ENCODE measurements around the gene PRR15L. TPM values are rescaled to one million over a fixed set of nuclear protein-coding genes. Genes with fewer than 3 reads are reported as not detected.
"Not testable (repeated sequence)": the region's sequence is repeated elsewhere in the genome, so short reads cannot be mapped to it uniquely, and the experiment has no call there.

PRR15L gene
- total RNA-seq, 1 donor from 2014 or later, result not detected

DNA sequence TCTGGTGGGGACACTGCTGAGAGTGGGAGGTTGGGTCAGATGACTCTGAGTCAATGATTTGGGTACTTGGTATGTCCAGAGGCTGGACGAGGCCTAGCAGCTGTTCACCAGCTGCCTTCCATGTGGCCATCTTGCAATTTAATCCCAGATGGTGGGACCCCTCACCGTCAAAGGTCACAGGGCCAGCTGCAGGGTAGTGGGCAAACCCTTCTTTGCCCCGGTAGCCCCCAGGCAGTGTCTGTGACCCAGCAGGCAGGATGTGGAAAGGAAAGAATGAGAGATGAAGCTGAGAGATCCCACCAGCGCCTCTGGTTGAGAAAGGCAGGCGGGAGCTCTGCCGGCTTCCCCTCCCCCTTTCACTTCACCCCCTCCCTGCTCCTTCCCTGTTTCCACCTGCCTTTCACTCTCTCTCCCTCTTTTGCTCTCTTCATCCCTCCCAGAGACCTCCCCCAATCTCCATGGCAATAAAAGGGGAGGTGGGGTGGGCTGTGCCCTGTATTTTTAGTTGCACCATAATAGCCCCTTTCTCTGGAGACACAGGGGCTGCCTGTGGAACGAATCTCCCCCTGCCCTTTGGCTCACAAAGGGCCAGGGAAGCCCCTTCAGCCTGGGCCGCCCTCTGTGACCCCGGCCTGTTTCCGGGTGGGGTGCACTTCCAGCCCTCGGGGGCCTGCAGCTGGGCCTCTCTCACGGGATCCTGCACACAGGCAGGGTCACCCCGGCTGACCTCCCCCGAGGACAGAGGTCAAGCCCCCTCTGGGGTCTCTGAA lies 33.5 kb upstream of the PRR15L start:
- intact Hi-C loops (cut with DNase I), result no loop called here
- ATAC-seq (no peak), DNase-seq (ENCODE audit: low spot score) (no peak)

DNA sequence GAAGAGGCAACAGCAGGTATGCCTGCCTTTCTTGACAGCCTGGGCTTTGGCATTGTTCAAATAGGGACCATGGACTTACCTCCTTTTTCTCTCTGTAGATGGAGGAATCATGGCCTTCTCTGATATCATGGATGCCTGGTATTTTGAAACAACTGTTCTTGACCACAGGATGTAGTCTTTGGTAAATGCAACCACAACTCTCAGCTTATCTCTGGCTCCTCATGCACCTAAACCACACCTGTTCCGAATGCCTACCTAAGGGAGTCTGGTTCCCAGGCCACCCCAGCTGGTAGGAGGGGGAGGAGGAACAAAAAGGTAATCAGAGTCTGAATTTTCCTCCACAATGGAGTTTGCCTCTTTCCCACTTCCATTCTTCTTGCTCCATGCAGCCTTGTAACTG lies 32.0 kb upstream of the PRR15L start:
- intact Hi-C loops (cut with DNase I), result no loop called here
- DNase-seq (ENCODE audit: low spot score) (no peak), ATAC-seq (no peak)

DNA sequence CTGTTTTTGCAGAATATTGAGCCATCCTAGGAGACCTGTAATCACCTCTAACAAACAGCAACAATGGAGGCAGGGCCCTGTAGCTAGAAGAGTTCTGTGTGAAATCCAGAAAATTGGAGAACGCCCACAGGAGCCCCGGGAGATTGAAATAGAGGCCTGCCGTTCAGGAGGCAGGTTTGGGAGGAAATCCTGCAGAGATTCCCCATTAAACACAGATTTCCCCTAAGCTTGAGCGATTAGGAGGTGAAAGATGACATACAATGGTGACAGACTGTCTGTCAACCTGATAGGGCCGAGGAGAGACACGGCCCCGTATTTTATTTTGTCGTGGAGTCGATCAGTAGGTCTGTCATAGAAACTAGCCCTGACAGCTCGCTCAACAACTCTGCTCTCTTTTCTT lies 31.5 kb upstream of the PRR15L start:
- intact Hi-C loops (cut with DNase I), result no loop called here
- no peak for ATAC-seq
- DNase-seq (ENCODE audit: low spot score), result no peak

GRCh38 chr17:47988445-47988844 lies 30.8 kb upstream of the PRR15L start:
- intact Hi-C loops (cut with DNase I); DNase-seq (ENCODE audit: low spot score); ATAC-seq: not testable (repeated sequence)

- intact Hi-C loops (cut with DNase I), result no loop called here
- no peak for DNase-seq (ENCODE audit: low spot score)
- peak; percentile 44 for ATAC-seq
Measured at GRCh38 chr17:47987240-47987835, 29.7 kb upstream of the PRR15L start.

GRCh38 chr17:47986520-47986919 lies 28.8 kb upstream of the PRR15L start:
- DNase-seq (ENCODE audit: low spot score) (no peak), ATAC-seq (no peak)
- intact Hi-C loops (cut with DNase I), result no loop called here

GRCh38 chr17:47983492-47984223 lies 26.0 kb upstream of the PRR15L start:
- ATAC-seq, result no peak
- intact Hi-C loops (cut with DNase I), result loop anchor here (5.0 kb wide), 1 partner anchor 34 kb away; no protein-coding TSS in a partner anchor
- DNase-seq (ENCODE audit: low spot score), result no peak

DNA sequence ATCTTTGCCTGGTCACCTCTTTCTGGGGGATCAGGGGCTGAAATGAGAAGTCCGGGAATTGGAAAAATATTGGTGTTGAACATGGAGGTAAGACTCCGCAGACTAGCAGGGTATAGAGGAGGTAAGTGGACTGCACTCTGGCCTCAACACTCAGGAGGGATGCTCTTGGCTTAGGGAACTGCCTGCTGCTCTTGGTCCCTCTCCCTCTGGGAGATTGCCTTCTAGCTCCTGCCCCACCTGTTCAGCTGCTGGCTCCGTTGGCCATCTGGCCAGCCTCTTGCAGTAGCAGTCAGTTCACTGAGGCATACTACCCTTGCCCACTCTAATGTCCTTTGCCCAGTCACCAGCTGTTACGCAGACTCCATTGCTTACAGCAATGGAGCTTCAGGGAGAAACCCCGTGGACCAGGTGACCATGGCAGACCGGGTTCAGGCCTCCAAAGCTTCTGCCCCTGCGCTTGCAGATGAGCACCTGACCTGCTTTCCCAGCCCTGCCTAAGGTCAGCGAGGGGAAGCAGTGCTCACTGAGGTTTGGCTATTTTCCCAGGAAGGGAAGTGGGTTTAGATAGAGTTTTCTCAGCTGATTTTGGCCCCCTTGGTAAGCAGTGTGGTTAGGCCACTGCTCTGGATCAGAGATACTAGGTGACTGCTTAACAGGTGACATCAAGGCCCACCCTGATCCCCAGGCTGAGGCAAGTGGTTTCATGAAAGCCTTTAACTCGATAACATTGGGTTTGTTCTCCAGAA lies 25.1 kb upstream of the PRR15L start:
- no peak for DNase-seq (ENCODE audit: low spot score)
- ATAC-seq, result no peak
- intact Hi-C loops (cut with DNase I), result loop anchor here (5.0 kb wide), 1 partner anchor 34 kb away; no protein-coding TSS in a partner anchor

- no peak for ATAC-seq
- intact Hi-C loops (cut with DNase I), result loop anchor here (5.0 kb wide), 1 partner anchor 35 kb away; no protein-coding TSS in a partner anchor
- no peak for DNase-seq (ENCODE audit: low spot score)
Measured at GRCh38 chr17:47982091-47982617, 24.5 kb upstream of the PRR15L start.

- no peak for DNase-seq (ENCODE audit: low spot score)
- no peak for ATAC-seq
- intact Hi-C loops (cut with DNase I), result loop anchor here (5.0 kb wide), 1 partner anchor 36 kb away; no protein-coding TSS in a partner anchor
Measured at GRCh38 chr17:47981462-47981861, 23.8 kb upstream of the PRR15L start.

DNA sequence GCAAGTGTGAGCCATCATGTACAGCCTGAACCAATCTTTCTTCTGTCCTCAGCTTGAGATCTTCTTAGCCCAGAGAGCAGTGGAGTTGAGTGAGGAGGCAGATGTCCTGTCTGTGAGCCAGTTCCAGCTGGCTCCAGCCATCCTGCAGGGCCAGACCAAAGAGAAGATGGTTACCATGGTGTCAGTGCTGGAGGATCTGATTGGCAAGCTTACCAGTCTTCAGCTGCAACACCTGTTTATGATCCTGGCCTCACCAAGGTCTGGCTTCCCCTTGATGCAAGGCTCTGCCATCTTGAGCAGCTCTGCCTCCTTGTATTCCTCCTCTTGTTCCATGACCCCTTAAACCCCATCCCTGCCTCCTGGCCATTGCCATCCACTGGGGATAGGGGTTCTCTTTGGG lies 22.9 kb upstream of the PRR15L start:
- intact Hi-C loops (cut with DNase I), result loop anchor here (5.0 kb wide), 1 partner anchor 37 kb away; no protein-coding TSS in a partner anchor
- DNase-seq (ENCODE audit: low spot score), result no peak
- no peak for ATAC-seq

GRCh38 chr17:47978324-47978723 lies 20.6 kb upstream of the PRR15L start:
- DNase-seq (ENCODE audit: low spot score) (peak; percentile 76), ATAC-seq (peak; percentile 70)
- intact Hi-C loops (cut with DNase I), result no loop called here

DNA sequence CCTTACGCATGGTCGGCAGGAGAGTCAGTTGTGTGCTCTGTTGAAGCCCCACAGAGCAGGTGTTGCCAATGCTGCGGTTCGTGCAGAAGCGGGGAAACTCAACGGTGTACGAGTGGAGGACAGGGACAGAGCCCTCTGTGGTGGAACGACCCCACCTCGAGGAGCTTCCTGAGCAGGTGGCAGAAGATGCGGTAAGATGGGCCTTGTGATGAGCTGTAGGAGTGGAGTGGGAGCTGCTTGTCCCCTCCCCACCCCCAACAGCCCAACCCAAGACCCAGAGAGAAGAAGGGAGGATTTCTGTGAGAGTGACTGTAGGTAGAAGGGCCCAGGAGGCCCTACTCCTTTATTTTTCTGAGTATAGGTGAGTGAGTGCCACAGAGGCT lies 18.1 kb upstream of the PRR15L start:
- ATAC-seq (no peak), DNase-seq (ENCODE audit: low spot score) (no peak)
- intact Hi-C loops (cut with DNase I), result no loop called here

GRCh38 chr17:47975189-47975822 lies 17.6 kb upstream of the PRR15L start:
- ATAC-seq (no peak), DNase-seq (ENCODE audit: low spot score) (no peak)
- intact Hi-C loops (cut with DNase I), result no loop called here

DNA sequence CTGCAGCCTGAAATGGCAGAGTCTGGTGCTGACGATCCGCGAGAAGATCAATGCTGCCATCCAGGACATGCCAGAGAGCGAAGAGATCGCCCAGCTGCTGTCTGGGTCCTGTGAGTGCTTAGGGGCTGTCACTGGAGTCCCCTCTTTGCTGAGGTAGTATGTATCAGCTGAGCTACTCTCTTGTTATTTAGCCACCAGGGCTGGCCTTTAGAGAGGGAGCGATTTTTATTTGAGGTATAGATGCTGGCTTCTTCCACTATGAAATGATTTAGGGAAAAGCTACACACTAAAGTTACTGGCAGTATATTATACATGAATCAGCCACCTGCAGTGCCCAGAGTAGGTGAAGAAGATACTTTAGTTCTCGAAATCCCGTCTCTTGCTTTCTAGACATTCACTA lies 15.9 kb upstream of the PRR15L start:
- ATAC-seq (no peak), DNase-seq (ENCODE audit: low spot score) (no peak)
- intact Hi-C loops (cut with DNase I), result no loop called here

DNA sequence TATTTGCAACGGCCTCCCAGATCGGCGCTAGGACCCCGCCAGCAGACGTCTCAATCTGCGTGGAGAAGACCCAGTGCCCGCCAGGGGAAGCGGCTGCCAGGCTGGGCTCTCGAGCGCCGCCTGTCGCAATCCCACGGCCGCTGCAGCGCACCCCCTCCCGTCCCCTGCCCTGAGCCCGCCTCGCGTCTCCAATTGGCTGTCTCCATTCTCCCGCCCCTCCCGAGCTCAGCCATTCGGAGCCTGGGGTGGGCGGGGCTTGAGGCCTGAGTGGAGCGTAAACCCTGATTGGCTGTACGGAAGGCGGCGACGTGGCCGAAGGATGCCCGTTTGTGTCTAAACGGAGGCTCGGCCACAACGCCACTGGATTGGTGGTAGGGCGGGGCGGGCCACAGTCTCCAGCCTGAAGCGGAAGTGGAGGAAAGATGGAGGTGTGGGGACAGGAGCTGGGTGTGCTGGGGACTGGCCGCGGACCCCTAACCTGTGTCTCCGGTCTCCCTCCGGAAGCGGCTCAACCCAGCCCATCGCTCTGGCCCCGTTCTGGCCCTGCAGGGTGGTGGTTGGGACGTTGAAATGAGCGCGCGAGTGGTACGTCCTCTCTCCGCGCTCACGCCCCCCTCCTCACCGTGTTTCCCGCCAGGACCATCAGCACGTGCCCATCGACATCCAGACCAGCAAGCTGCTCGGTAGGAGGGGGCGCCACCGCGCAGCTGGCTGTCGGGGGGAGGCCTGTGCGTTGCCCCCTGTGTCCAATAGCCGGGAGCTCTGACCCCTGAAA lies 13.2 kb upstream of the PRR15L start, which contains the start of gene CDK5RAP3:
CDK5RAP3 (plus strand) TSS at position 389 of the 775 bp plus-strand sequence; CDS start at position 423, 34 bp downstream.
- peak; percentile 100 for DNase-seq (ENCODE audit: low spot score)
- intact Hi-C loops (cut with DNase I), result no loop called here
- ATAC-seq, result peak; percentile 100

DNA sequence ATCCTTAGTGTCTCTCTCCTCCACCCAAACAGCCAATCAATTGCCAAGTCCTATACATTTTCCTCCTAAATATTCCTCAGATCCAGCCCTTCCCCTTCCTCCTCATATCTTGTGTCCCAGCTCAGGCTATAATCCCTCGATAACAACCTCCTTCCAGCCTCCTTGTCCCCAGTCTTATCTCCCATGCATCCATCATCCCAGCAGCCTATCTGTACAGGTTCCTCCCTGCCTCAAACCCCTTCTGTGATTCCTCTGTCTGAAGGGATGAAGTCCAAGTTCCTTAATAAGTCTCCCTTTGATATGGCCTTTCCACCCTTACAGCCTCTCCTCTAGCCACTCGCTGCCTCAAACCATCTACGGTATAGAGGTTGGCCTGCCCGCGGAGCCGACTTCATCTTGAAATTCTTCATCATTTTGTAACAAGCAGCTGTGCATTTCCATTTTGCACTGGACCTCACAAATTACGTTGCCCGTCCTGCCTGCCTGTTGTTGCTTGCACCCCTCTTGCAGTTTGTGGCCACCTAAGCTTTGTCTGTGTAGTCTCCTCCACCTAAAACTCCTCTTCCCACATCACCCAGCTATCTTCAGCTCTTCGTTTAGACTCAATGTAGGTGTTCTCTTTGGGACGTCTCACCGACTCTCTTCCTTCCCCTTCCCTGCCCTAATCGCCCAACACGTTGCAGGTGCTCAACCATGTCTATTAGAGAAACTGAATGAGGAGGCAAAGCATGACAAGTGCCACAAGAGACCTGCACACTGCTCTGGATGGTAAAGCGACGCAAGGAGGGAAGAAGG lies 12.4 kb upstream of the PRR15L start:
- ATAC-seq (no peak), DNase-seq (ENCODE audit: low spot score) (no peak)
- intact Hi-C loops (cut with DNase I), result no loop called here

All from sciatic nerve (tissue), 2 donors.